ENCODE measurements around the gene DNM1L. TPM values are rescaled to one million over a fixed set of nuclear protein-coding genes. Genes with fewer than 3 reads are reported as not detected.
"Not testable (repeated sequence)": the region's sequence is repeated elsewhere in the genome, so short reads cannot be mapped to it uniquely, and the experiment has no call there.

The DNM1L gene
- total RNA-seq, 2 experiments from 2014 or later = 59.5 to 64.7 TPM

DNA sequence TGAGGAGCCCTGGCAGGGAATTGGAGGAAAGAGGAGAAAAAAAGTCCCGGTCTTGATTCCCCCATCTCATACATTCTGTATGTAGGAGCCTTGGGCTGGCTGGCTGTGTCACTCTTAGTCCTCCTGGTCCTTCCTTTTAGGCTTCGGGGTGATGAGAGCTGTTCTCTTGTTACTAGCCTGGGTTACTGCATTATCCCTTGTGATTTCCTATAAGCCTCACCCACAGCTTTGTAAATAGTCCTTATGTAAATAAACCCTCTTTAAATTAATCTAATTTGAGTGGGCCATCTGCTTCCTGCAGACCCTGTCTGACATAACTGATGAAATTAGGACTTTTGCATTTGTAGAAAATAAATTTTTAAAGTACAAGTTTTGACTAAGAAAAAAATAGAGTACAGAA lies 19.2 kb downstream of the DNM1L start:
- CTCF ChIA-PET = no interaction called here

DNA sequence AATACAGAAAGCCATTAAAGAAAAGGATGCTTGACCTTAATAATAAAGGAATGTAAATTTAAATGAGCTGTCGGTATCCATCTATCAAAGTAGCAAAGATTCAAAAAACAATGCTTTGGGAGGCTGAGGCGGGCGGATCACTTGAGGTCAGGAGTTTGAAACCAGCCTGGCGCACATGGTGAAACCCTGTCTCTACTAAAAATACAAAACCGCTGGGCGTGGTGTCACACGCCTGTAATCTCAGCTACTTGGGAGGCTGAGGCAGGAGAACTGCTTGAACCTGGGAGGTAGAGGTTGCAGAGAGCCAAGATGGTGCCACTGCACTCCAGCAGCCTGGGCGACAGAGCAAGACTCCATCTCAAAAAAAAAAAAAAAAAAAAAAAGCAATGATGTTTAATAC lies 20.3 kb downstream of the DNM1L start:
- H3K9me3 Mint-ChIP-seq (ENCODE audit: insufficient read depth); POLR2A ChIA-PET: not testable (repeated sequence)

More for the DNA sequence above, 19.2 kb downstream of the DNM1L start:
- DNase-seq = no peak
- ATAC-seq = no peak
- H3K27ac Mint-ChIP-seq = no peak overlapping the region
- peaks cover 7% of the 10 kb centered on the region for H3K4me1 Mint-ChIP-seq (ENCODE audit: low read depth)
- POLR2A ChIA-PET = no interaction called here
- H3K27me3 Mint-ChIP-seq (ENCODE audit: low read depth) = no peaks in the 10 kb centered on the region
- H3K36me3 Mint-ChIP-seq (ENCODE audit: low read depth) = peaks cover 18% of the 10 kb centered on the region
- no peak overlapping the region for H3K4me3 Mint-ChIP-seq
- no peaks in the 10 kb centered on the region for H3K9me3 Mint-ChIP-seq (ENCODE audit: insufficient read depth)

DNA sequence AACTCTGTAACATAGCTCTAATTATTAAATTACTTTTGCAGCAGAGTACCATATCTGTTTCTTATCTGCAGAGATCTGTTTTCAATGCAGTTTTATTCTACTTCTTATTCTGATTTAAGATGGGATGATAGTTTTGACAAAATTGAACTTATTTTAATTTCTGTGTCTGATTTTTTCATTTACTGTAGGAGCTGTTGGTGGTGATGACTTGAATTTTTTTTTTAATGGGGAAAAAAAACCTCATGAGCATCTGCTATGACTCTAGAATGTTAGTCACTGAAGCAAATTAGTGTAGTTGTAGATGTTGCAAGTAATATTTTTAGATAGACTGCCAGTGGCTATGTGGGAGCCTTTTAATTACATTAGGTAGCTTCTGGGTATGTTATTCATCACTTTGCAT lies 23.4 kb downstream of the DNM1L start:
- no peaks in the 10 kb centered on the region for H3K27me3 Mint-ChIP-seq (ENCODE audit: low read depth)
- CTCF ChIA-PET = interaction anchor here (1.1 kb wide), 1 partner anchor 54 kb away, joined by 3 read pairs; the partner anchor contains the start of gene YARS2
- no peak overlapping the region for H3K27ac Mint-ChIP-seq
- H3K36me3 Mint-ChIP-seq (ENCODE audit: low read depth) = peaks cover 16% of the 10 kb centered on the region
- H3K4me3 Mint-ChIP-seq = no peak overlapping the region
- POLR2A ChIA-PET = interaction anchor here (1.4 kb wide), 1 partner anchor 595 kb away, joined by 4 read pairs; the partner anchor contains the start of gene BICD1
- peaks cover 18% of the 10 kb centered on the region for H3K4me1 Mint-ChIP-seq (ENCODE audit: low read depth)
- ATAC-seq (no peak), DNase-seq (no peak)
- no peaks in the 10 kb centered on the region for H3K9me3 Mint-ChIP-seq (ENCODE audit: insufficient read depth)

More for the DNA sequence above, 20.3 kb downstream of the DNM1L start:
- peaks cover 16% of the 10 kb centered on the region for H3K36me3 Mint-ChIP-seq (ENCODE audit: low read depth)
- not testable (repeated sequence) for DNase-seq; ATAC-seq; H3K4me1 Mint-ChIP-seq (ENCODE audit: low read depth); H3K4me3 Mint-ChIP-seq; H3K27me3 Mint-ChIP-seq (ENCODE audit: low read depth); H3K27ac Mint-ChIP-seq
- CTCF ChIA-PET = interaction anchor here (1.3 kb wide), 1 partner anchor 57 kb away, joined by 3 read pairs; the partner anchor contains the start of gene YARS2

DNA sequence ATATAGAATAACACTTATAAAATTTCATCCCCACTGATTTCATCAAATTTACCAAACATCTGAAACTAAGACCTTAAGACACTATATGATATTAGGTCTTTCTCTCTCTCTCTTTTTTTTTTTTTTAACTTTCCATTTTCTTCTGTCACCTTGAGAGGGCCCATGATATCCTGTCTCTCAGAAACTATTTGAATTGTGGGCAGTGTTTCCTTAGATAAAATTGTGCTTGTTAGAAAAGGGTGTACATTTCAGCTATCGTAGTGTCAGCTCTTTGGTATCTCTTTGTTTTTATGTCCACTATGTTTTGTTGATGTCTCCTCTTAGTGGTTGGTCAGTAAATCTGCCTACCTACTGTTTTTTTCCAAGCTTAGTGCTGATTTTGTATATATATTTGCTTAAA lies 23.8 kb downstream of the DNM1L start:
- H3K4me1 Mint-ChIP-seq (ENCODE audit: low read depth) = peaks cover 21% of the 10 kb centered on the region
- H3K9me3 Mint-ChIP-seq (ENCODE audit: insufficient read depth) = no peaks in the 10 kb centered on the region
- H3K36me3 Mint-ChIP-seq (ENCODE audit: low read depth) = peaks cover 16% of the 10 kb centered on the region
- no peaks in the 10 kb centered on the region for H3K27me3 Mint-ChIP-seq (ENCODE audit: low read depth)
- ChIA-PET POLR2A (interaction anchor here (1.4 kb wide), 1 partner anchor 596 kb away, joined by 4 read pairs; the partner anchor contains the start of gene BICD1), CTCF (interaction anchor here (1.8 kb wide), 1 partner anchor 53 kb away, joined by 7 read pairs; the partner anchor contains the start of gene YARS2)
- ATAC-seq = no peak
- DNase-seq = no peak
- no peak overlapping the region for H3K4me3 Mint-ChIP-seq
- H3K27ac Mint-ChIP-seq = no peak overlapping the region

GRCh38 chr12:32705783-32706182 lies 26.7 kb downstream of the DNM1L start:
- CTCF ChIA-PET = interaction anchor here (1.0 to 1.5 kb wide), 2 partner anchors 50 to 250 kb away, joined by 5 to 6 read pairs; partner anchors contain the start of gene YARS2
- DNase-seq = no peak
- no peak for ATAC-seq
- H3K27ac Mint-ChIP-seq = no peak overlapping the region
- H3K4me3 Mint-ChIP-seq = no peak overlapping the region
- H3K4me1 Mint-ChIP-seq (ENCODE audit: low read depth) = peaks cover 21% of the 10 kb centered on the region
- H3K27me3 Mint-ChIP-seq (ENCODE audit: low read depth) = no peaks in the 10 kb centered on the region
- peaks cover 26% of the 10 kb centered on the region for H3K36me3 Mint-ChIP-seq (ENCODE audit: low read depth)
- POLR2A ChIA-PET = no interaction called here
- no peaks in the 10 kb centered on the region for H3K9me3 Mint-ChIP-seq (ENCODE audit: insufficient read depth)

DNA sequence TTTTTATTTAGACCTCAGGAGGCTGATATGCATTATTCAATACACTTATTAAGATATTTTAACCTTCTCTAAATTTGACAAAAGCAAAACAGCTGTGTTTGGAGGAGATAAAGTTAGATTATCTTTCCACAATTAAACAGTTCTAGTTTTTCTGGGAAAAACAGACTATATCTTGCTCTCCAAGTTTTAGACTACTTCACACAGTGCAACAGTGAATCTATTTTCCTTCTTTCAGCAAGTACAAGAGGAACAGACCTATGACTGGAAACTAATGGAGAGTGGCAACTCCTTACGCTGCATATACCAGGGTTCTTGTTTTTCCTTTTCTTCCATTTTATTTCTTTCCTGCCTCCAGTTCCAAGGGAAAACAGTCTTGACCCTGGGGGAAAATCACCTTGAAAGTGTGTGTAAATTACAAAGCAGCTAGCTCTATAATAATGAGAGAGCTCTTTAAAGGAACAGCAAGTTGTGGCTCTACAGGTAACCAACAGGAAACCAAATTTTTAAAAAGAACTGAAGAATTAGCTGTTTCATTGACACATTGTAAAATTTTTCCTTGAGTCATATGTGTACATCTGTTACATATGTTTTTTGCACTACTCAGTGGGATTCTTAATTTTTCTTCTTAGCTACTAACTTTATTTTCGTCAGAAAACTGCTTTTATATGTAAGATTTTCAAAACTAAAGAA lies 27.4 kb downstream of the DNM1L start:
- ATAC-seq (peak; percentile 60), DNase-seq (no peak)
- POLR2A ChIA-PET = no interaction called here
- CTCF ChIA-PET = interaction anchor here (0.8 to 1.5 kb wide), 5 partner anchors 16 to 252 kb away, joined by 3 to 6 read pairs (median 5); partner anchors contain the start of gene YARS2
- peak overlapping the region; percentile 57 for H3K27ac Mint-ChIP-seq
- H3K4me3 Mint-ChIP-seq = no peak overlapping the region
- peaks cover 30% of the 10 kb centered on the region for H3K36me3 Mint-ChIP-seq (ENCODE audit: low read depth)
- H3K27me3 Mint-ChIP-seq (ENCODE audit: low read depth) = no peaks in the 10 kb centered on the region
- H3K4me1 Mint-ChIP-seq (ENCODE audit: low read depth) = peaks cover 21% of the 10 kb centered on the region
- no peaks in the 10 kb centered on the region for H3K9me3 Mint-ChIP-seq (ENCODE audit: insufficient read depth)

GRCh38 chr12:32708926-32709325 lies 29.8 kb downstream of the DNM1L start:
- Mint-ChIP-seq H3K4me3 (no peak overlapping the region), H3K27me3 (ENCODE audit: low read depth) (no peaks in the 10 kb centered on the region), H3K27ac (no peak overlapping the region), H3K9me3 (ENCODE audit: insufficient read depth) (no peaks in the 10 kb centered on the region), H3K36me3 (ENCODE audit: low read depth) (peaks cover 37% of the 10 kb centered on the region), H3K4me1 (ENCODE audit: low read depth) (peaks cover 16% of the 10 kb centered on the region)
- DNase-seq (no peak), ATAC-seq (no peak)
- ChIA-PET POLR2A (no interaction called here), CTCF (interaction anchor here (2.2 kb wide), 1 partner anchor 46 kb away, joined by 10 read pairs; the partner anchor contains the start of gene YARS2)

GRCh38 chr12:32714772-32715171 lies 35.7 kb downstream of the DNM1L start:
- no peak for DNase-seq
- no peak overlapping the region for H3K27ac Mint-ChIP-seq
- CTCF ChIA-PET = no interaction called here
- no peak for ATAC-seq
- no peaks in the 10 kb centered on the region for H3K9me3 Mint-ChIP-seq (ENCODE audit: insufficient read depth)
- POLR2A ChIA-PET = no interaction called here
- peaks cover 27% of the 10 kb centered on the region for H3K36me3 Mint-ChIP-seq (ENCODE audit: low read depth)
- no peaks in the 10 kb centered on the region for H3K27me3 Mint-ChIP-seq (ENCODE audit: low read depth)
- H3K4me3 Mint-ChIP-seq = no peak overlapping the region
- no peaks in the 10 kb centered on the region for H3K4me1 Mint-ChIP-seq (ENCODE audit: low read depth)

- H3K4me3 Mint-ChIP-seq = no peak overlapping the region
- POLR2A ChIA-PET = no interaction called here
- H3K27ac Mint-ChIP-seq = no peak overlapping the region
Measured at GRCh38 chr12:32718926-32719325, 39.8 kb downstream of the DNM1L start.

DNA sequence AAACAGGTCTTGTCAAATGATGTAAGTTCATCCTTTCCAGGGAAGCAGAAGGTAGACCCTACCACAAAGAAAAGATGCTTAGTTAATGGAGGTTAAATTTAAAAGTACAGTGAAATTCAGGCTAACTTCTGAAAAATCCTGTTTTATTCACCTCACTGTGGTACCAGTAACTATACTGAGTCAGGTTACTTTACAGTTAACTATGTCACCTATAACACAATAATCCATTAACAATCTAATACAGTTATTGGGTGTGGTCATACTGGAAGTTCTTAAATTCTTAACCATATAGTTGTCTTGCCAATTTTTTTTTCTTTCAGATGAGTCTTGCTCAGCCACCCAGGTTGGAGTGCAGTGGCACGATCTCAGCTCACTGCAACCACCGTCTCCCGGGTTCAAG lies 46.2 kb downstream of the DNM1L start:
- H3K36me3 Mint-ChIP-seq (ENCODE audit: low read depth) = peaks cover 32% of the 10 kb centered on the region
- ChIA-PET CTCF (interaction anchor here (1.2 to 1.5 kb wide), 2 partner anchors 12 to 30 kb away, joined by 4 to 5 read pairs; partner anchors contain the start of gene YARS2), POLR2A (interaction anchor here (0.7 kb wide), 1 partner anchor 1477 kb away, joined by 3 read pairs; no protein-coding TSS in a partner anchor)

More at GRCh38 chr12:32718926-32719325, 39.8 kb downstream of the DNM1L start:
- no peaks in the 10 kb centered on the region for H3K4me1 Mint-ChIP-seq (ENCODE audit: low read depth)
- no peaks in the 10 kb centered on the region for H3K9me3 Mint-ChIP-seq (ENCODE audit: insufficient read depth)
- H3K27me3 Mint-ChIP-seq (ENCODE audit: low read depth) = no peaks in the 10 kb centered on the region
- peaks cover 24% of the 10 kb centered on the region for H3K36me3 Mint-ChIP-seq (ENCODE audit: low read depth)
- CTCF ChIA-PET = no interaction called here
- DNase-seq (no peak), ATAC-seq (no peak)

DNA sequence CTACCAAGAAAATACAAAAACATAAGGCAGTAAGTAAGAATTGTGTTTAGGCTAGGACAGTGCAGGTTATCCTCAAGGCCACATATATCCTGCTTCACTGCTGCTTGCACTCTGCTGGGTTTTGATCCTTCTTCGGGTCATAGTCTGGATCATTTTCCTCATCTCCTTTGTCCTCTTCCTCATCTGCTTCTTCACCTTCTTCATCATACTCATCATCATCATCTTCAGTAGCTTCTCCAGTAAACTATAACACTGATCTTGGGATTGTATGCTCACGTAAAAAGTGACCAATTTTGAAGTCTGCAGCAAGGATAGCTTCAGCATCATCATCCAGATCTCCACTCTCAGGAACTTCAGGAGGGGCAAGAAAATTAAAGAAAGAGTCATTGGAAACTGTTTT lies 47.2 kb downstream of the DNM1L start:
- H3K27ac Mint-ChIP-seq = no peak overlapping the region

More for the DNA sequence above, 46.2 kb downstream of the DNM1L start:
- H3K4me1 Mint-ChIP-seq (ENCODE audit: low read depth); H3K4me3 Mint-ChIP-seq; H3K27me3 Mint-ChIP-seq (ENCODE audit: low read depth); H3K9me3 Mint-ChIP-seq (ENCODE audit: insufficient read depth); DNase-seq; H3K27ac Mint-ChIP-seq; ATAC-seq: not testable (repeated sequence)

DNA sequence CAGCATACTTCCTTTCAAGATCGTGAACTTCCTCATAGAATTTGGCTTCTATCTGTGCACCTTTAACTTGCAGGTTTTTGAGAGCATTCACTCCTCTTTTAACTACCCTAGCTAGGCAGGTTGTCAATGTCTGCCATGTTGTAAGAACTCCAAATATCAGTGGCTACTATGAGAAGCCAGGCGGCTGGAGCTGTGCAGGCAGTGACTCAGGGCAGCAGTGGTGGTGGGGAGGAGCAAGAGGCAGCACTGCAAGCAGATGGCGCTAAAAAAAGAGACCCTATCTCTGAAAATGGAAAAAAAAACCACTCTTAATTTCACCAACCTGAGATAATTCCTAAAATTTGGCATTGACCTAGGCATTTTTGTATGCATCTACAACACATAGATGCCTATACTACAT lies 48.1 kb downstream of the DNM1L start:
- Mint-ChIP-seq H3K4me3 (no peak overlapping the region), H3K27me3 (ENCODE audit: low read depth) (no peaks in the 10 kb centered on the region), H3K27ac (no peak overlapping the region), H3K4me1 (ENCODE audit: low read depth) (no peaks in the 10 kb centered on the region), H3K9me3 (ENCODE audit: insufficient read depth) (no peaks in the 10 kb centered on the region), H3K36me3 (ENCODE audit: low read depth) (peaks cover 33% of the 10 kb centered on the region)
- POLR2A ChIA-PET = no interaction called here
- CTCF ChIA-PET = no interaction called here
- no peak for ATAC-seq
- DNase-seq = no peak

More for the DNA sequence above, 47.2 kb downstream of the DNM1L start:
- POLR2A ChIA-PET = no interaction called here
- CTCF ChIA-PET = no interaction called here
- ATAC-seq (no peak), DNase-seq (no peak)
- H3K4me1 Mint-ChIP-seq (ENCODE audit: low read depth) = no peaks in the 10 kb centered on the region
- H3K9me3 Mint-ChIP-seq (ENCODE audit: insufficient read depth) = no peaks in the 10 kb centered on the region
- H3K4me3 Mint-ChIP-seq = no peak overlapping the region
- no peaks in the 10 kb centered on the region for H3K27me3 Mint-ChIP-seq (ENCODE audit: low read depth)
- H3K36me3 Mint-ChIP-seq (ENCODE audit: low read depth) = peaks cover 31% of the 10 kb centered on the region
